ENCODE measurements around the gene PCCA. TPM values are rescaled to one million over a fixed set of nuclear protein-coding genes. Genes with fewer than 3 reads are reported as not detected.

The PCCA gene
- total RNA-seq, 1 donor from 2014 or later, result 33.4 TPM

- H3K4me3 ChIP-seq, result no peak overlapping the region
- intact Hi-C loops (cut with DNase I), result no loop called here
- no peak for TF ChIP-seq POLR2A (IDR thresholded peaks at IDR 0.05)
- TF ChIP-seq POLR2AphosphoS5 (IDR thresholded peaks at IDR 0.05; ENCODE audit: insufficient read depth in 1 of 2, low read depth in 1 of 2), result no peak
- TF ChIP-seq CTCF (IDR thresholded peaks at IDR 0.05), result no peak
- H3K36me3 ChIP-seq, result peaks cover 0 to 2% of the 10 kb centered on the region in 2 donors
- H3K9me3 ChIP-seq, result no peaks in the 10 kb centered on the region
- H3K4me1 ChIP-seq, result no peaks in the 10 kb centered on the region
- no peak for DNase-seq (ENCODE audit: extremely low spot score in 2 of 2)
- H3K27me3 ChIP-seq, result no peaks in the 10 kb centered on the region
- no peak overlapping the region for H3K27ac ChIP-seq
Measured at GRCh38 chr13:100399455-100399854, 310.6 kb downstream of the PCCA start.

DNA sequence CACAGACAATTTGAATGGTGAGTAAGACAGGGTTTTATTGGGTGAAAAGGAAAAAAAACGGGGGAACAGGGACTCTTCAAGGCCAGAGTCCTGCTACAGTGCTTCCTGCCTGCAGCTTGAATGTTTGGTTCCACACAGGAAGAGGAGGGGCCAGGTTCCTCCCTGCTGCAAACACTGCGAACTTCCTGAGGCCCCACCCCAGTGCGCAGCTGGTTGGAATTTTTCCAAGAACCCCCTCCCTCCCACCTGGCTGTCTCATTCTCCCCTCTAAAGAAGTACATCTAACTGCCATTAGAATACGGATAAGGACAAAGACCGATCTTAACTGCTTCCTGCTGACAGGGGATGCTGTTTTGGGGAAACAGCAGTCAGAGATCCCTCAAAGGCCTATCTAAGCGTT lies 314.8 kb downstream of the PCCA start:
- DNase-seq (ENCODE audit: extremely low spot score in 2 of 2), result no peak
- intact Hi-C loops (cut with DNase I), result no loop called here

DNA sequence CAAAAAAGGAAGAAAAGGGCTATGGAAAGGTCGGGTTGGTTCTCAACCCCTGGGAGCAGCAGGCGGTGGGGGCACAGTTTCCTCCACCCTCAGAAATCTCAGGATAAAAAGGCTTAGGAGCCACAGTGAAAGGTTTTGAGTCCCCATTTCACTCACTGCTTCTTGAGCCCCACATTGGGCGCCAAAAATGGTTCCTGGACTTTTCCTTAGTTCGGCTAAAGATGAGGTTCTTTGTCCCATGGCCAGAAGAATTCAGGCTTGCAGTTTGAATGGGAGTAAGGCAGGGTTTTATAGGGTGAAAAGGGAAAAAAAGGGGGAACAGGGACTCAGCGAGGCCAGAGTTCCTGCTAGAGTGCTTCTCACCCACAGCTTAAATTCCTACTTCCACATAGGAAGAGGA lies 320.2 kb downstream of the PCCA start:
- intact Hi-C loops (cut with DNase I), result no loop called here
- Histone ChIP-seq H3K4me3 (no peak overlapping the region), H3K27me3 (no peaks in the 10 kb centered on the region), H3K36me3 (peaks cover 0 to 26% of the 10 kb centered on the region in 2 donors), H3K27ac (no peak overlapping the region), H3K9me3 (peaks cover 28% of the 10 kb centered on the region), H3K4me1 (no peaks in the 10 kb centered on the region)
- TF ChIP-seq POLR2A (IDR thresholded peaks at IDR 0.05), result no peak
- TF ChIP-seq POLR2AphosphoS5 (IDR thresholded peaks at IDR 0.05; ENCODE audit: insufficient read depth in 1 of 2, low read depth in 1 of 2), result no peak
- TF ChIP-seq CTCF (IDR thresholded peaks at IDR 0.05), result no peak
- DNase-seq (ENCODE audit: extremely low spot score in 2 of 2), result no peak

More for the DNA sequence above, 314.8 kb downstream of the PCCA start:
- no peak for TF ChIP-seq POLR2A (IDR thresholded peaks at IDR 0.05)
- no peak for TF ChIP-seq POLR2AphosphoS5 (IDR thresholded peaks at IDR 0.05; ENCODE audit: insufficient read depth in 1 of 2, low read depth in 1 of 2)
- TF ChIP-seq CTCF (IDR thresholded peaks at IDR 0.05), result no peak
- no peak overlapping the region for H3K4me3 ChIP-seq
- peaks cover 5% of the 10 kb centered on the region for H3K9me3 ChIP-seq
- no peaks in the 10 kb centered on the region for H3K4me1 ChIP-seq
- H3K36me3 ChIP-seq, result peaks cover 0 to 16% of the 10 kb centered on the region in 2 donors
- no peaks in the 10 kb centered on the region for H3K27me3 ChIP-seq
- no peak overlapping the region for H3K27ac ChIP-seq

DNA sequence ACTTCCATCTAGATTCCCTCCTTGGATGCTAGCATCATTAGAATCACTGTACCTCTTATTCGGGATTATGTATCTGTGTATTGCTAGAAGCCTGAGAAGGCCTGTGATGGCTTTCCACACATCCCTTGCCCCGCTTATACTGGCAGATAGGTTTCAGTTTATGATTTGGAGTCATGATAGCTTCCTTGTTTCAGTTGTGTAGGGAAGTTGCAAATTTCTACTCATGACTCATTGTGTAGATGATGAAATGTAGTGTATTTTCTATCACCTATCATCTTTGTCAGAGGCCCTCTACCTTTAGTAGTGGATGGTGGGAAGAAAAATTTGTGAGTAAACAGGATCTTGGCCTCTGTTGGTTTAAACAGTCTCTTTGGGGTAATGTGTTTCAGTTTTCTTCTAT lies 334.5 kb downstream of the PCCA start:
- no peaks in the 10 kb centered on the region for H3K36me3 ChIP-seq
- intact Hi-C loops (cut with DNase I), result no loop called here
- no peak overlapping the region for H3K4me3 ChIP-seq
- no peaks in the 10 kb centered on the region for H3K27me3 ChIP-seq
- DNase-seq (ENCODE audit: extremely low spot score in 2 of 2), result no peak
- H3K27ac ChIP-seq, result no peak overlapping the region
- H3K9me3 ChIP-seq, result no peaks in the 10 kb centered on the region
- H3K4me1 ChIP-seq, result no peaks in the 10 kb centered on the region
- TF ChIP-seq POLR2A (IDR thresholded peaks at IDR 0.05) (no peak), CTCF (IDR thresholded peaks at IDR 0.05) (no peak), POLR2AphosphoS5 (IDR thresholded peaks at IDR 0.05; ENCODE audit: insufficient read depth in 1 of 2, low read depth in 1 of 2) (no peak)

GRCh38 chr13:100428986-100429385 lies 340.1 kb downstream of the PCCA start:
- intact Hi-C loops (cut with DNase I), result no loop called here
- no peaks in the 10 kb centered on the region for H3K9me3 ChIP-seq
- H3K36me3 ChIP-seq, result no peaks in the 10 kb centered on the region
- no peak for DNase-seq (ENCODE audit: extremely low spot score in 2 of 2)
- no peak overlapping the region for H3K27ac ChIP-seq
- no peaks in the 10 kb centered on the region for H3K27me3 ChIP-seq
- no peak for TF ChIP-seq CTCF (IDR thresholded peaks at IDR 0.05)
- no peak overlapping the region for H3K4me3 ChIP-seq
- no peaks in the 10 kb centered on the region for H3K4me1 ChIP-seq

All from vagina (tissue), 2 donors.